Ascending aorta (tissue), 2 donors: Measurements from ENCODE around the gene ITIH2. TPM values are rescaled to one million over a fixed set of nuclear protein-coding genes. Genes with fewer than 3 reads are reported as not detected.

Experiments used
- DNase-seq, 2 donors: peaks; one replicate each; pipeline ENCODE4 v3.0.0-alpha.2; 2019; ENCODE audit warnings: low spot score in 2 of 2
- H3K27ac ChIP-seq, 2 donors: fragments of 200-600 bp; sonication (generic); one replicate each; pipeline ENCODE4 v1.5.1; 2016 to 2017; ENCODE audit warnings: mild to moderate bottlenecking in 1 of 2
- H3K27me3 ChIP-seq: fragments of 200-600 bp; sonication (generic); one replicate; pipeline ENCODE4 v1.5.1; 2017
- H3K36me3 ChIP-seq, 2 donors: fragments of 200-600 bp; sonication (generic); one replicate each; pipeline ENCODE4 v1.5.1; 2016
- H3K4me1 ChIP-seq, 2 donors: fragments of 200-600 bp; sonication (generic); one replicate each; pipeline ENCODE4 v1.5.1; 2016 to 2017; ENCODE audit warnings: mild to moderate bottlenecking in 1 of 2
- H3K4me3 ChIP-seq, 2 donors: fragments of 200-600 bp; sonication (generic); one replicate each; pipeline ENCODE4 v1.5.1; 2016 to 2017; ENCODE audit warnings: mild to moderate bottlenecking in 1 of 2
- H3K9me3 ChIP-seq, 2 donors: fragments of 200-600 bp; sonication (generic); one replicate each; pipeline ENCODE4 v1.5.1; 2016
- CTCF ChIP-seq, 3 experiments: fragments of 200-600 bp in 2 of 3; fragments of 450-650 bp in 1 of 3; sonication (generic) in 2 of 3; IDR thresholded peaks; one replicate each; pipeline ENCODE4 v1.5.1; 2016 to 2019; ENCODE audit warnings: antibody characterized with exemption in 3 of 3, mild to moderate bottlenecking in 1 of 3, moderate library complexity in 1 of 3
- intact Hi-C: fragments of 100-400 bp; cut with DNase I; formaldehyde crosslinking; loops from one replicate; pipeline ENCODE4 v1.15.1; 2023
- total RNA-seq: library from RNA; depleted of rRNA; stranded (reverse); fragments of >200 nt; gene quantifications from one replicate; pipeline ENCODE4 v1.1.0, GENCODE V29; 2016

The ITIH2 gene
- total RNA-seq, 1 donor from 2014 or later, result 2.4 TPM

GRCh38 chr10:7794251-7795026, 91.3 kb downstream of the ITIH2 start:
- Histone ChIP-seq H3K27ac (no peak overlapping the region), H3K4me1 (peaks cover 0 to 15% of the 10 kb centered on the region in 2 donors), H3K9me3 (no peaks in the 10 kb centered on the region), H3K4me3 (no peak overlapping the region), H3K27me3 (no peaks in the 10 kb centered on the region), H3K36me3 (peaks cover 8 to 27% of the 10 kb centered on the region in 2 donors)
- DNase-seq, result no peak
- intact Hi-C loops, result no loop called here
- no peak for TF ChIP-seq CTCF (IDR thresholded peaks at IDR 0.05)

GRCh38 chr10:7795605-7796004, 92.5 kb downstream of the ITIH2 start:
- no peak for TF ChIP-seq CTCF (IDR thresholded peaks at IDR 0.05)
- no peaks in the 10 kb centered on the region for H3K27me3 ChIP-seq

GRCh38 chr10:7797582-7797981, 94.5 kb downstream of the ITIH2 start:
- no peaks in the 10 kb centered on the region for H3K9me3 ChIP-seq
- H3K4me1 ChIP-seq, result peaks cover 0 to 6% of the 10 kb centered on the region in 2 donors
- peaks cover 33 to 57% of the 10 kb centered on the region in 2 donors for H3K36me3 ChIP-seq
- H3K27ac ChIP-seq, result no peak overlapping the region
- no peaks in the 10 kb centered on the region for H3K27me3 ChIP-seq
- intact Hi-C loops, result no loop called here
- no peak overlapping the region for H3K4me3 ChIP-seq
- DNase-seq, result no peak
- no peak for TF ChIP-seq CTCF (IDR thresholded peaks at IDR 0.05)

More at GRCh38 chr10:7795605-7796004, 92.5 kb downstream of the ITIH2 start:
- H3K4me1 ChIP-seq, result peaks cover 0 to 9% of the 10 kb centered on the region in 2 donors
- H3K9me3 ChIP-seq, result no peaks in the 10 kb centered on the region
- DNase-seq, result no peak
- no peak overlapping the region for H3K4me3 ChIP-seq
- peaks cover 16 to 37% of the 10 kb centered on the region in 2 donors for H3K36me3 ChIP-seq
- H3K27ac ChIP-seq, result no peak overlapping the region
- intact Hi-C loops, result no loop called here

Other genes starting within 250 kb of the ITIH2 start
- 19.4 TPM for gene ITIH5, start 36.4 kb upstream of the ITIH2 start, total RNA-seq
- 8.1 TPM for gene KIN, start 84.7 kb downstream of the ITIH2 start, total RNA-seq
- gene ATP5F1C, start 84.9 kb downstream of the ITIH2 start, total RNA-seq, result 132 TPM
- gene TAF3, start 115.2 kb downstream of the ITIH2 start, total RNA-seq, result 8.5 TPM